IMR-90 (cell line): ENCODE measurements around the gene KCNQ2. TPM values are rescaled to one million over a fixed set of nuclear protein-coding genes. Genes with fewer than 3 reads are reported as not detected.

Experiments used
- ATAC-seq: fragments of 200-7000 bp; cut with Tn5 transposase; 2 replicates; pipeline ENCODE4 v1.9.1; 2020; ENCODE audit warnings: low read depth, mild to moderate bottlenecking, moderate library complexity
- BruUV-seq: library from RNA; stranded (reverse); fragments of 400-500 nt; replicated peaks from 2 replicates; lab custom pipeline; 2021; lab: Mats Ljungman, UMichigan
- CTCF ChIA-PET: fragments of 300-600 bp; formaldehyde crosslinking; extraction: SDS; loops from one replicate; lab custom pipeline; 2021; ENCODE audit warnings: antibody characterized with exemption; lab: Yijun Ruan, JAX
- POLR2A ChIA-PET: fragments of 300-600 bp; sonication (Branson Sonifier 250); formaldehyde crosslinking; loops from one replicate; lab custom pipeline; 2022; ENCODE audit warnings: antibody characterized with exemption; ENCODE audit not compliant: unreplicated experiment; lab: Charles Lee
- DNase-seq: peaks from one replicate; pipeline ENCODE4 v3.0.0; 2013
- H2AFZ ChIP-seq: replicated peaks from 2 replicates; pipeline ENCODE3; 2013; ENCODE audit warnings: low read length, mild to moderate bottlenecking; ENCODE audit not compliant: poor library complexity
- H2AK5ac ChIP-seq: 2 replicates; pipeline ENCODE4 v1.6.1; 2013; ENCODE audit warnings: low read depth, low read length, inconsistent platforms
- H2AK9ac ChIP-seq: replicated peaks from 2 replicates; pipeline ENCODE3; 2013; ENCODE audit warnings: mild to moderate bottlenecking, low read depth, low read length, moderate library complexity; ENCODE audit not compliant: poor library complexity
- H2BK120ac ChIP-seq: 2 replicates; pipeline ENCODE4 v1.6.1; 2013; ENCODE audit warnings: low read depth, low read length, inconsistent platforms
- H2BK15ac ChIP-seq: 3 replicates; pipeline ENCODE4 v1.6.1; 2013; ENCODE audit warnings: low read depth, low read length, inconsistent platforms
- H2BK20ac ChIP-seq: 2 replicates; pipeline ENCODE4 v1.6.1; 2013; ENCODE audit warnings: low read depth, mild to moderate bottlenecking, inconsistent platforms, low read length, moderate library complexity
- H2BK5ac ChIP-seq: 2 replicates; pipeline ENCODE4 v1.6.1; 2013; ENCODE audit warnings: mild to moderate bottlenecking, low read depth, low read length, inconsistent platforms; ENCODE audit not compliant: poor library complexity, severe bottlenecking
- H3K14ac ChIP-seq: replicated peaks from 2 replicates; pipeline ENCODE4 v1.6.1; 2013; ENCODE audit warnings: low read depth, low read length, inconsistent platforms
- H3K18ac ChIP-seq: 2 replicates; pipeline ENCODE4 v1.6.1; 2013; ENCODE audit warnings: low read depth, low read length, control low read depth
- H3K23ac ChIP-seq: 2 replicates; pipeline ENCODE4 v1.6.1; 2013; ENCODE audit warnings: low read depth, low read length, inconsistent platforms
- H3K27ac ChIP-seq: 2 replicates; pipeline ENCODE4 v1.5.1; 2013; ENCODE audit warnings: mild to moderate bottlenecking, control low read depth, low read length; ENCODE audit not compliant: insufficient read depth
- H3K27me3 ChIP-seq: 2 replicates; pipeline ENCODE4 v1.6.1; 2013; ENCODE audit warnings: low read length; ENCODE audit not compliant: control insufficient read depth, insufficient read depth
- H3K36me3 ChIP-seq: 2 replicates; pipeline ENCODE4 v1.6.1; 2013; ENCODE audit warnings: low read length, mixed read lengths; ENCODE audit not compliant: control insufficient read depth, insufficient read depth
- H3K4ac ChIP-seq: 2 replicates; pipeline ENCODE4 v1.6.1; 2013; ENCODE audit warnings: low read depth, low read length, inconsistent platforms
- H3K4me1 ChIP-seq: 2 replicates; pipeline ENCODE4 v1.6.1; 2013; ENCODE audit warnings: low read length, mixed read lengths; ENCODE audit not compliant: control insufficient read depth, insufficient read depth
- H3K4me2 ChIP-seq: 2 replicates; pipeline ENCODE4 v1.6.1; 2013; ENCODE audit warnings: low read depth, mild to moderate bottlenecking, control low read depth, low read length, moderate library complexity
- H3K4me3 ChIP-seq: 2 replicates; pipeline ENCODE4 v1.5.1; 2013; ENCODE audit warnings: low read depth, mild to moderate bottlenecking, control low read depth, low read length, moderate library complexity; ENCODE audit not compliant: insufficient read depth
- H3K56ac ChIP-seq: 2 replicates; pipeline ENCODE4 v1.6.1; 2013; ENCODE audit warnings: low read length, inconsistent platforms; ENCODE audit not compliant: insufficient read depth; ENCODE audit errors: extremely low read depth
- H3K79me1 ChIP-seq, 2 experiments: 2 replicates each; pipeline ENCODE4 v1.6.1; 2013; ENCODE audit warnings: low read length in 2 of 2, inconsistent platforms in 1 of 2, low read depth in 1 of 2
- H3K9ac ChIP-seq: 2 replicates; pipeline ENCODE4 v1.6.1; 2013; ENCODE audit warnings: low read depth, low read length, control low read depth
- H3K9me1 ChIP-seq: 2 replicates; pipeline ENCODE4 v1.6.1; 2013; ENCODE audit warnings: low read length, inconsistent platforms; ENCODE audit not compliant: insufficient read depth
- H3K9me3 ChIP-seq: 2 replicates; pipeline ENCODE4 v1.6.1; 2013; ENCODE audit warnings: low read length; ENCODE audit not compliant: control insufficient read depth, insufficient read depth
- H4K20me1 ChIP-seq: 2 replicates; pipeline ENCODE4 v1.6.1; 2013; ENCODE audit warnings: low read length, inconsistent platforms; ENCODE audit not compliant: insufficient read depth
- H4K5ac ChIP-seq: 2 replicates; pipeline ENCODE4 v1.6.1; 2013; ENCODE audit warnings: mild to moderate bottlenecking, low read depth, low read length, control low read depth
- H4K8ac ChIP-seq, 2 experiments: 2 replicates each; pipeline ENCODE4 v1.6.1; 2013; ENCODE audit warnings: low read depth in 2 of 2, low read length in 2 of 2, control low read depth in 1 of 2, inconsistent platforms in 1 of 2
- H4K91ac ChIP-seq: 2 replicates; pipeline ENCODE4 v1.6.1; 2013; ENCODE audit warnings: low read depth, low read length, inconsistent platforms; ENCODE audit not compliant: insufficient read depth
- BHLHE40 ChIP-seq: fragments of 150-350 bp; IDR thresholded peaks from 2 replicates; pipeline ENCODE4 v1.6.1; 2016; ENCODE audit warnings: mild to moderate bottlenecking, low read depth, low read length
- CEBPB ChIP-seq: IDR thresholded peaks from 2 replicates; pipeline ENCODE4 v1.6.1; 2012; ENCODE audit warnings: low read depth, low read length, improper control_type of control experiment
- CHD1 ChIP-seq: IDR thresholded peaks from 2 replicates; pipeline ENCODE4 v1.6.1; 2012; ENCODE audit warnings: low read depth, low read length, improper control_type of control experiment
- CTCF ChIP-seq: conservative IDR thresholded peaks from 2 replicates; pipeline ENCODE4 v1.5.1; 2012; ENCODE audit warnings: mild to moderate bottlenecking, low read depth, low read length, improper control_type of control experiment
- ELK1 ChIP-seq: fragments of 150-350 bp; IDR thresholded peaks from 2 replicates; pipeline ENCODE4 v1.6.1; 2016; ENCODE audit warnings: low read depth, mild to moderate bottlenecking, low read length, moderate library complexity, borderline replicate concordance
- FOS ChIP-seq: fragments of 150-350 bp; IDR thresholded peaks from 2 replicates; pipeline ENCODE4 v1.6.1; 2016; ENCODE audit warnings: low read depth, low read length
- MAFK ChIP-seq: IDR thresholded peaks from 2 replicates; pipeline ENCODE4 v1.6.1; 2012; ENCODE audit warnings: low read depth, low read length, improper control_type of control experiment
- MAZ ChIP-seq: IDR thresholded peaks from 2 replicates; pipeline ENCODE4 v1.6.1; 2012; ENCODE audit warnings: low read depth, mild to moderate bottlenecking, low read length, improper control_type of control experiment, moderate library complexity, borderline replicate concordance
- MXI1 ChIP-seq: IDR thresholded peaks from 2 replicates; pipeline ENCODE4 v1.6.1; 2012; ENCODE audit warnings: low read depth, mild to moderate bottlenecking, low read length, moderate library complexity, borderline replicate concordance
- NFE2L2 ChIP-seq: fragments of 150-350 bp; IDR thresholded peaks from 2 replicates; pipeline ENCODE4 v1.6.1; 2016; ENCODE audit warnings: low read depth, mild to moderate bottlenecking, low read length
- POLR2A ChIP-seq: IDR thresholded peaks from 2 replicates; pipeline ENCODE4 v1.6.1; 2012; ENCODE audit warnings: mild to moderate bottlenecking, low read depth, low read length
- RAD21 ChIP-seq: IDR thresholded peaks from 2 replicates; pipeline ENCODE4 v1.6.1; 2012; ENCODE audit warnings: low read length, improper control_type of control experiment
- RCOR1 ChIP-seq: IDR thresholded peaks from 2 replicates; pipeline ENCODE4 v1.6.1; 2012; ENCODE audit warnings: mild to moderate bottlenecking, low read length, improper control_type of control experiment; ENCODE audit not compliant: insufficient replicate concordance
- RFX5 ChIP-seq: IDR thresholded peaks from 2 replicates; pipeline ENCODE4 v1.8.0; 2012; ENCODE audit warnings: low read depth, mild to moderate bottlenecking, low read length, moderate library complexity
- SMC3 ChIP-seq: fragments of 150-350 bp; IDR thresholded peaks from 2 replicates; pipeline ENCODE4 v1.6.1; 2016; ENCODE audit warnings: low read depth, mild to moderate bottlenecking, antibody characterized with exemption, low read length, moderate library complexity
- USF2 ChIP-seq: fragments of 150-350 bp; IDR thresholded peaks from 2 replicates; pipeline ENCODE4 v1.6.1; 2017; ENCODE audit warnings: mild to moderate bottlenecking, antibody characterized with exemption, low read length, low read depth
- WGBS, 2 experiments: methylation state at CpG; one replicate each; pipeline versions ENCODE4 v1.1.5 to v1.1.7; 2013; ENCODE audit warnings: missing lambda C conversion rate in 2 of 2; ENCODE audit not compliant: insufficient read length in 1 of 2; ENCODE audit errors: extremely low coverage in 2 of 2; 5-methylcytosine and 5-hydroxymethylcytosine counted together
- dilution Hi-C: fragments of 300-500 bp; cut with HindIII; formaldehyde crosslinking; loops from one replicate; pipeline ENCODE4 v1.14.3; 2018; ENCODE audit warnings: low sequenced_read_pairs; ENCODE audit not compliant: unreplicated experiment
- in situ Hi-C: fragments of 300-500 bp; cut with MboI; formaldehyde crosslinking; loops from 3 replicates; pipeline ENCODE4 v1.14.3; 2019; ENCODE audit warnings: low sequenced_read_pairs, inconsistent platforms, mixed read lengths
- intact Hi-C: fragments of 100-400 bp; cut with micrococcal nuclease; formaldehyde crosslinking; loops from 2 replicates; pipeline ENCODE4 v1.10.0; 2022
- polyA plus RNA-seq, 3 experiments: library from polyadenylated mRNA; depleted of rRNA; stranded (reverse); fragments of >200 nt; gene quantifications; 2 replicates each; pipeline ENCODE4 v1.2.3, GENCODE V29; 2012; ENCODE audit warnings: low replicate concordance in 1 of 3
- total RNA-seq: library from RNA; depleted of rRNA; stranded (reverse); fragments of >200 nt; gene quantifications from 2 replicates; pipeline ENCODE4 v1.2.3, GENCODE V29; 2012

Gene KCNQ2
- total and polyA plus RNA-seq, 2 of the 4 experiments (the other 2 are of a cell fraction), result 0.02 TPM; not detected in 1

GRCh38 chr20:63459070-63459380 lies 13.4 kb downstream of the KCNQ2 start:
- ATAC-seq (no peak), DNase-seq (no peak)
- Histone ChIP-seq H3K56ac (no peak overlapping the region), H2BK120ac (no peak overlapping the region), H4K8ac (no peak overlapping the region), H3K4me3 (no peak overlapping the region), H4K91ac (no peak overlapping the region), H2BK15ac (no peak overlapping the region), H3K27me3 (peaks cover 49% of the 10 kb centered on the region), H3K23ac (no peak overlapping the region), H3K14ac (no peak overlapping the region), H3K9me3 (no peaks in the 10 kb centered on the region), H4K5ac (no peak overlapping the region), H3K4ac (no peak overlapping the region), H3K4me2 (no peak overlapping the region), H3K9me1 (no peaks in the 10 kb centered on the region), H2AK9ac (no peak overlapping the region), H3K36me3 (no peaks in the 10 kb centered on the region), H3K9ac (no peak overlapping the region), H2BK5ac (no peak overlapping the region), H3K4me1 (no peaks in the 10 kb centered on the region), H2AK5ac (no peak overlapping the region), H2AFZ (no peak overlapping the region), H4K20me1 (no peaks in the 10 kb centered on the region), H3K18ac (no peak overlapping the region), H3K79me1 (no peaks in the 10 kb centered on the region), H3K27ac (no peak overlapping the region), H2BK20ac (no peak overlapping the region)
- intact Hi-C loops (no loop called here), in situ Hi-C loops (no loop called here), dilution Hi-C loops (no loop called here)
- ChIA-PET POLR2A (no interaction called here), CTCF (no interaction called here)
- BruUV-seq, result no TSS peak
- WGBS, 2 experiments, result 86% methylated on average over 4 of the region's 17 CpGs; no CpG with 5 or more reads in 1 of the 2 experiments
- TF ChIP-seq BHLHE40 (no peak), CEBPB (no peak), ELK1 (no peak), RAD21 (no peak), FOS (no peak), USF2 (no peak), RCOR1 (no peak), RFX5 (no peak), MXI1 (no peak), CTCF (no peak), MAFK (no peak), NFE2L2 (no peak), MAZ (no peak), POLR2A (no peak), CHD1 (no peak), SMC3 (no peak)
